Vagina (tissue), 2 donors: ENCODE measurements around the gene RB1.

Experiments used
- CTCF ChIP-seq, 3 experiments: fragments of 450-650 bp in 2 of 3; fragments of 200-600 bp in 1 of 3; sonication (generic) in 1 of 3; IDR thresholded peaks; one replicate each; pipeline ENCODE4 v1.5.1; 2017 to 2019; ENCODE audit warnings: antibody characterized with exemption in 3 of 3, mild to moderate bottlenecking in 2 of 3, moderate library complexity in 2 of 3
- POLR2AphosphoS5 ChIP-seq, 2 donors: sonication (generic); formaldehyde crosslinking; IDR thresholded peaks; one replicate each; pipeline ENCODE4 v1.9.0; 2017; ENCODE audit warnings: antibody characterized with exemption in 2 of 2, mild to moderate bottlenecking in 2 of 2, low read depth in 1 of 2; ENCODE audit not compliant: insufficient read depth in 1 of 2

- TF ChIP-seq CTCF (IDR thresholded peaks at IDR 0.05) = no peak
- TF ChIP-seq POLR2AphosphoS5 (IDR thresholded peaks at IDR 0.05; ENCODE audit: insufficient read depth in 1 of 2, low read depth in 1 of 2) = no peak
Observed at GRCh38 chr13:48299591-48299990, 4.0 kb upstream of the RB1 start.
